Neuronal stem cell (in vitro differentiated cells): Measurements from ENCODE around the gene MYO1B.
A peak's percentile ranks its signal among the peaks of the same experiment; 100 is the strongest.

Experiments
- DNase-seq: peaks from one replicate; pipeline ENCODE4 v3.0.0-alpha.2; 2013; ENCODE audit warnings: low spot score
- H2AFZ ChIP-seq: one replicate; pipeline ENCODE4 v1.6.1; 2013; ENCODE audit warnings: mild to moderate bottlenecking, low read length, inconsistent platforms
- H2AK5ac ChIP-seq: 2 replicates; pipeline ENCODE4 v1.6.1; 2013; ENCODE audit warnings: low read depth, mild to moderate bottlenecking, inconsistent platforms, low read length, moderate library complexity, mixed read lengths
- H2BK120ac ChIP-seq: 2 replicates; pipeline ENCODE4 v1.6.1; 2013; ENCODE audit warnings: low read depth, mild to moderate bottlenecking, inconsistent platforms, low read length, moderate library complexity, mixed read lengths
- H2BK12ac ChIP-seq: one replicate; pipeline ENCODE4 v1.6.1; 2013; ENCODE audit warnings: low read length, inconsistent platforms
- H2BK15ac ChIP-seq: 2 replicates; pipeline ENCODE4 v1.6.1; 2013; ENCODE audit warnings: mild to moderate bottlenecking, low read length, inconsistent platforms, mixed read lengths
- H2BK5ac ChIP-seq: one replicate; pipeline ENCODE4 v1.6.1; 2013; ENCODE audit warnings: inconsistent platforms, mild to moderate bottlenecking, low read length, moderate library complexity
- H3K14ac ChIP-seq: one replicate; pipeline ENCODE4 v1.6.1; 2013; ENCODE audit warnings: low read length, inconsistent platforms
- H3K18ac ChIP-seq: 2 replicates; pipeline ENCODE4 v1.6.1; 2013; ENCODE audit warnings: low read length, inconsistent platforms
- H3K23ac ChIP-seq: 2 replicates; pipeline ENCODE4 v1.6.1; 2013; ENCODE audit warnings: low read depth, mild to moderate bottlenecking, mixed read lengths, low read length, inconsistent platforms; ENCODE audit not compliant: poor library complexity
- H3K27ac ChIP-seq: replicated peaks from 3 replicates; pipeline ENCODE4 v1.5.1; 2013; ENCODE audit warnings: low read length, inconsistent platforms
- H3K27me3 ChIP-seq, 3 experiments: 2 replicates each; pipeline ENCODE4 v1.6.1; 2013; ENCODE audit warnings: low read length in 3 of 3, mild to moderate bottlenecking in 2 of 3, inconsistent platforms in 1 of 3, low read depth in 1 of 3, mixed read lengths in 1 of 3, moderate library complexity in 1 of 3; ENCODE audit not compliant: control insufficient read depth in 3 of 3, insufficient read depth in 3 of 3
- H3K36me3 ChIP-seq, 2 donors: replicated peaks in 1 of 2; 2 replicates each; pipeline ENCODE4 v1.6.1; 2013; ENCODE audit warnings: low read length in 2 of 2; ENCODE audit not compliant: control insufficient read depth in 2 of 2, insufficient read depth in 2 of 2
- H3K4ac ChIP-seq: 2 replicates; pipeline ENCODE4 v1.6.1; 2013; ENCODE audit warnings: inconsistent platforms, mild to moderate bottlenecking, low read length, moderate library complexity
- H3K4me1 ChIP-seq, 2 donors: 1 replicate in 1 of 2; 2 replicates in 1 of 2; pipeline ENCODE4 v1.6.1; 2013; ENCODE audit warnings: low read length in 2 of 2, low read depth in 1 of 2; ENCODE audit not compliant: control insufficient read depth in 2 of 2, insufficient read depth in 1 of 2
- H3K4me2 ChIP-seq: one replicate; pipeline ENCODE4 v1.6.1; 2013; ENCODE audit warnings: mild to moderate bottlenecking, low read length, inconsistent platforms; ENCODE audit not compliant: insufficient read depth, poor library complexity, severe bottlenecking
- H3K4me3 ChIP-seq, 2 donors: 2 replicates each; pipeline ENCODE4 v1.5.1; 2013; ENCODE audit warnings: low read length in 2 of 2, mild to moderate bottlenecking in 2 of 2, inconsistent platforms in 1 of 2, moderate library complexity in 1 of 2
- H3K79me1 ChIP-seq: one replicate; pipeline ENCODE4 v1.6.1; 2013; ENCODE audit warnings: low read depth, mild to moderate bottlenecking, inconsistent platforms, low read length, moderate library complexity
- H3K9ac ChIP-seq: one replicate; pipeline ENCODE4 v1.6.1; 2013; ENCODE audit warnings: mild to moderate bottlenecking, low read depth, low read length, inconsistent platforms; ENCODE audit not compliant: poor library complexity
- H3K9me3 ChIP-seq, 2 donors: replicated peaks in 1 of 2; 2 replicates each; pipeline versions ENCODE3 to v1.6.1; 2013; ENCODE audit warnings: low read length in 2 of 2, mild to moderate bottlenecking in 2 of 2, inconsistent platforms in 1 of 2, low read depth in 1 of 2, mixed read lengths in 1 of 2, moderate library complexity in 1 of 2; ENCODE audit not compliant: control insufficient read depth in 2 of 2, insufficient read depth in 1 of 2
- H4K8ac ChIP-seq: one replicate; pipeline ENCODE4 v1.6.1; 2013; ENCODE audit warnings: low read depth, mild to moderate bottlenecking, inconsistent platforms, low read length, moderate library complexity
- H4K91ac ChIP-seq: one replicate; pipeline ENCODE4 v1.6.1; 2013; ENCODE audit warnings: low read length, low read depth, mild to moderate bottlenecking, inconsistent platforms; ENCODE audit not compliant: poor library complexity
- WGBS, 2 donors: extraction: QIAGEN DNeasy Blood & Tissue Kit; methylation state at CpG; one replicate each; pipeline ENCODE4 v1.1.7; 2013; ENCODE audit warnings: missing lambda C conversion rate in 2 of 2, mixed read lengths in 1 of 2; ENCODE audit not compliant: insufficient read length in 2 of 2, insufficient replicate concordance in 1 of 2; ENCODE audit errors: extremely low coverage in 2 of 2; 5-methylcytosine and 5-hydroxymethylcytosine counted together

Gene MYO1B

DNA sequence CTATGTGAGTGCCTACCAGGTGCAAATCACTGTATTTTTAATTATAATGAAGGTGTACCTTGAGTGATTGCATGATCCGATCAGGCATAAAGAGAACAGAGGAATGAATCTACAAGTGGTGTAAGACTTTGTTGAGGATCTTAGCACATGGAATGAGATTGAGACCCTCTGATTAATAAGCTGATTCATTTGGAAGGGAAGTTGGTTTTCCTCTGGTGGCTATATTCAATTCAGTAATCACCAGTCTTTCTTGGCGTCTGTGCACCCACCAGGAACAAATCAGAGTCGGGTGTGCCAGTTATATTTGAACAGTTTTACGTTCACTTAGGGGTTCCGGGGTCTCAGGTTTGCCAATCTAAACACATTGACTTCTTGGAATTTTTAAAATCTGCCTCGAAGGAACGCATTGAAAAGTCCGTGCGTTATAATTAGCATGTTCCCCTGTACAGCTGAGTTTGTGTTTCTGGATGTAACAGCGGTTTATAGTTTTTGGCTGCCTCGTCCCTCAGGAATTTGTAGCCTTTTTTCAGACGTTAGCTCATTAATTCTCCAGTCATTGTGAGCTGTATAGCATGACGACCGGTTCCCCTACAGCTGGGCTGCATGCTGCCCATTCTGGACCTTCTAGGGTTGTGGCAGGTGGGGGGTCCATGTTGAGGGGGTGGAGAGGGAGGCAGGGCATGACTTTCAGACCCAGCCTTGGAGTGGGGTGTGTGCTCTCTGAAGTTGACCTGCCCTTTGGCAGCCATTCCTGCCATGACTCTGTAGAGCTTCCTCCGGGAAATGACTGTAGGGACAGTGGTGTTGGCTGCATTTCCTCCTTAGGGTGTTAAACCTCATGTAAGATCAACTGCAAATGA lies 20.3 kb downstream of the MYO1B start:
- Histone ChIP-seq H3K23ac (no peak overlapping the region), H3K4me2 (no peak overlapping the region), H3K27ac (no peak overlapping the region), H3K36me3 (no peaks in the 10 kb centered on the region), H2BK5ac (no peak overlapping the region), H2BK120ac (no peak overlapping the region), H2BK15ac (no peak overlapping the region), H3K9me3 (peaks cover 0 to 14% of the 10 kb centered on the region in 2 donors), H3K79me1 (no peaks in the 10 kb centered on the region), H3K4ac (no peak overlapping the region), H4K91ac (no peak overlapping the region), H2AK5ac (peak overlapping the region; percentile 30), H2BK12ac (no peak overlapping the region), H3K4me3 (no peak overlapping the region), H2AFZ (no peak overlapping the region), H3K14ac (no peak overlapping the region), H4K8ac (no peak overlapping the region), H3K9ac (no peak overlapping the region), H3K18ac (peak overlapping the region; percentile 0), H3K27me3 (no peaks in the 10 kb centered on the region), H3K4me1 (peaks cover 13 to 21% of the 10 kb centered on the region in 2 donors)
- no peak for DNase-seq
- WGBS, 2 donors, result no CpG with 5 or more reads among the region's 15 CpGs

GRCh38 chr2:191266201-191266600 lies 21.0 kb downstream of the MYO1B start:
- WGBS, 2 donors, result no CpG with 5 or more reads among the region's 2 CpGs
- Histone ChIP-seq H3K9ac (no peak overlapping the region), H3K4me2 (no peak overlapping the region), H2AFZ (no peak overlapping the region), H3K14ac (no peak overlapping the region), H3K79me1 (no peaks in the 10 kb centered on the region), H3K23ac (no peak overlapping the region), H3K4ac (no peak overlapping the region), H3K18ac (no peak overlapping the region), H2BK120ac (no peak overlapping the region), H2BK12ac (no peak overlapping the region), H4K91ac (no peak overlapping the region), H3K9me3 (peaks cover 0 to 13% of the 10 kb centered on the region in 2 donors), H3K27me3 (no peaks in the 10 kb centered on the region), H3K27ac (no peak overlapping the region), H3K4me1 (peaks cover 18 to 24% of the 10 kb centered on the region in 2 donors), H2BK15ac (no peak overlapping the region), H3K36me3 (no peaks in the 10 kb centered on the region), H2BK5ac (no peak overlapping the region), H4K8ac (no peak overlapping the region), H3K4me3 (no peak overlapping the region), H2AK5ac (peak overlapping the region; percentile 30)
- DNase-seq, result no peak

- no peak overlapping the region for H3K27ac ChIP-seq
These were observed 23.4 kb downstream of the MYO1B start for GRCh38 chr2:191268596-191268995.

GRCh38 chr2:191270306-191271161 lies 25.3 kb downstream of the MYO1B start:
- Histone ChIP-seq H3K4me2 (no peak overlapping the region), H4K8ac (no peak overlapping the region), H3K9me3 (peaks cover 0 to 10% of the 10 kb centered on the region in 2 donors), H3K4ac (no peak overlapping the region), H2BK12ac (no peak overlapping the region), H2BK5ac (no peak overlapping the region), H2BK15ac (no peak overlapping the region), H2BK120ac (no peak overlapping the region), H3K79me1 (peaks cover 4% of the 10 kb centered on the region), H2AFZ (no peak overlapping the region), H3K18ac (no peak overlapping the region), H3K23ac (no peak overlapping the region), H3K4me3 (no peak overlapping the region), H3K14ac (no peak overlapping the region), H4K91ac (no peak overlapping the region), H3K27ac (peak overlapping the region; percentile 40), H3K4me1 (peaks cover 14 to 21% of the 10 kb centered on the region in 2 donors), H2AK5ac (no peak overlapping the region), H3K9ac (no peak overlapping the region), H3K36me3 (no peaks in the 10 kb centered on the region), H3K27me3 (peaks cover 0 to 5% (median 0%) of the 10 kb centered on the region in 3 experiments)
- no CpG with 5 or more reads among the region's 6 CpGs for WGBS, 2 donors
- peak; percentile 32 for DNase-seq

More at GRCh38 chr2:191268596-191268995, 23.4 kb downstream of the MYO1B start:
- DNase-seq, result no peak
- no peak overlapping the region for H4K8ac ChIP-seq
- peaks cover 4% of the 10 kb centered on the region for H3K79me1 ChIP-seq
- no peak overlapping the region for H4K91ac ChIP-seq
- H3K4me2 ChIP-seq, result no peak overlapping the region
- peaks cover 18 to 27% of the 10 kb centered on the region in 2 donors for H3K4me1 ChIP-seq
- no peak overlapping the region for H2AFZ ChIP-seq
- no peak overlapping the region for H2AK5ac ChIP-seq
- no peak overlapping the region for H2BK5ac ChIP-seq
- no peak overlapping the region for H3K4ac ChIP-seq
- no peak overlapping the region for H3K23ac ChIP-seq
- no peak overlapping the region for H3K9ac ChIP-seq
- no peak overlapping the region for H3K4me3 ChIP-seq
- H3K27me3 ChIP-seq, result peaks cover 0 to 5% (median 0%) of the 10 kb centered on the region in 3 experiments
- H2BK15ac ChIP-seq, result no peak overlapping the region
- no peaks in the 10 kb centered on the region for H3K36me3 ChIP-seq
- H3K18ac ChIP-seq, result no peak overlapping the region
- no CpG with 5 or more reads among the region's 1 CpG for WGBS, 2 donors
- no peak overlapping the region for H2BK12ac ChIP-seq
- H3K9me3 ChIP-seq, result peaks cover 0 to 10% of the 10 kb centered on the region in 2 donors
- H3K14ac ChIP-seq, result no peak overlapping the region
- H2BK120ac ChIP-seq, result no peak overlapping the region
